Measurements from ENCODE around the gene IFIT3. TPM values are rescaled to one million over a fixed set of nuclear protein-coding genes. Genes with fewer than 3 reads are reported as not detected.

Gene IFIT3
- total and polyA plus RNA-seq, 9 of the 15 experiments (the other 6 are each of a cell fraction or from before 2014, with no cell fraction given) = 0.23 to 2.2 (median 0.77) TPM

GRCh38 chr10:89355394-89355931 lies 27.7 kb downstream of the IFIT3 start (continued):
- no peak for TF ChIP-seq PRDM10 (IDR thresholded peaks at IDR 0.05; ENCODE audit: partially characterized antibody)
- no peak for TF ChIP-seq ETS1 (conservative IDR thresholded peaks at IDR 0.05; ENCODE audit: control insufficient read depth, low read depth, low read length)
- no peak for TF ChIP-seq NR1H2 (CRISPR knock-in tag; IDR thresholded peaks at IDR 0.05)
- no peak for TF ChIP-seq BDP1 (IDR thresholded peaks at IDR 0.05; ENCODE audit: insufficient read depth, insufficient read length)
- TF ChIP-seq E2F4 (CRISPR knock-in tag; IDR thresholded peaks at IDR 0.05; ENCODE audit: low read depth) = no peak
- TF ChIP-seq TFAM (CRISPR knock-in tag; conservative IDR thresholded peaks at IDR 0.05) = no peak
- TF ChIP-seq BRCA1 (IDR thresholded peaks at IDR 0.05) = no peak
- TF ChIP-seq BRCA1 (CRISPR knock-in tag; IDR thresholded peaks at IDR 0.05) = no peak
- TF ChIP-seq E2F3 (CRISPR knock-in tag; IDR thresholded peaks at IDR 0.05) = no peak
- no peak for TF ChIP-seq ZFP91 (CRISPR knock-in tag; IDR thresholded peaks at IDR 0.05)
- TF ChIP-seq SIRT6 (IDR thresholded peaks at IDR 0.05; ENCODE audit: low read depth, low read length) = no peak
- no peak for TF ChIP-seq MED1 (CRISPR knock-in tag; IDR thresholded peaks at IDR 0.05; ENCODE audit: borderline replicate concordance)
- no peak for TF ChIP-seq MEIS2 (IDR thresholded peaks at IDR 0.05; ENCODE audit: partially characterized antibody)
- TF ChIP-seq KDM1A (IDR thresholded peaks at IDR 0.05) = no peak
- no peak for TF ChIP-seq BRF1 (IDR thresholded peaks at IDR 0.05; ENCODE audit: borderline replicate concordance, extremely low read depth, insufficient read length)
- peak; percentile 85 for TF ChIP-seq ZKSCAN8 (CRISPR knock-in tag; IDR thresholded peaks at IDR 0.05)
- no peak for TF ChIP-seq HEY1 (CRISPR knock-in tag; IDR thresholded peaks at IDR 0.05; ENCODE audit: borderline replicate concordance)
- TF ChIP-seq HINFP (tag; conservative IDR thresholded peaks at IDR 0.05; ENCODE audit: low read depth) = no peak
- TF ChIP-seq MCM7 (IDR thresholded peaks at IDR 0.05) = no peak

All from K562 (cell line).